B cell (primary cell): ENCODE measurements around the gene PLD1.

Experiments used
- CTCF ChIP-seq: fragments of 200-600 bp; IDR thresholded peaks from one replicate; pipeline ENCODE4 v1.8.0; 2022; ENCODE audit warnings: antibody characterized with exemption, mild to moderate bottlenecking
- EZH2 ChIP-seq: IDR thresholded peaks from 2 replicates; pipeline ENCODE4 v1.6.1; 2012; ENCODE audit warnings: borderline replicate concordance, low read depth, mild to moderate bottlenecking, moderate library complexity, low read length; ENCODE audit not compliant: insufficient read depth, poor library complexity, severe bottlenecking

- no peak for TF ChIP-seq CTCF
- TF ChIP-seq EZH2: no peak
Measured at GRCh38 chr3:171778493-171778892, 31.8 kb downstream of the PLD1 start.
